Mucosa of rectum (tissue), 2 donors: ENCODE results near the gene EEF1G.
A peak's percentile ranks its signal among the peaks of the same experiment; 100 is the strongest.
"Not testable (repeated sequence)": the region's sequence is repeated elsewhere in the genome, so short reads cannot be mapped to it uniquely, and the experiment has no call there.

Experiments
- H3K27ac ChIP-seq, 2 donors: one replicate each; pipeline ENCODE4 v1.7.0; 2013; ENCODE audit warnings: inconsistent platforms in 2 of 2, low read depth in 2 of 2, low read length in 2 of 2
- H3K27me3 ChIP-seq, 2 donors: one replicate each; pipeline ENCODE4 v1.7.0; 2013; ENCODE audit warnings: low read length in 2 of 2; ENCODE audit not compliant: control insufficient read depth in 2 of 2, insufficient read depth in 2 of 2
- H3K36me3 ChIP-seq, 2 donors: one replicate each; pipeline ENCODE4 v1.7.0; 2013; ENCODE audit warnings: low read length in 2 of 2; ENCODE audit not compliant: control insufficient read depth in 2 of 2, insufficient read depth in 2 of 2
- H3K4me1 ChIP-seq, 2 donors: one replicate each; pipeline ENCODE4 v1.7.0; 2013; ENCODE audit warnings: low read length in 2 of 2, mild to moderate bottlenecking in 1 of 2; ENCODE audit not compliant: control insufficient read depth in 2 of 2, insufficient read depth in 2 of 2
- H3K4me3 ChIP-seq, 2 donors: one replicate each; pipeline ENCODE4 v1.7.0; 2013; ENCODE audit warnings: low read length in 2 of 2
- H3K9ac ChIP-seq, 2 donors: one replicate each; pipeline ENCODE4 v1.7.0; 2013; ENCODE audit warnings: low read length in 2 of 2, low read depth in 1 of 2, mild to moderate bottlenecking in 1 of 2
- H3K9me3 ChIP-seq, 2 donors: one replicate each; pipeline ENCODE4 v1.7.0; 2013; ENCODE audit warnings: low read length in 2 of 2; ENCODE audit not compliant: control insufficient read depth in 2 of 2
- donor health status: healthy.
- donor health status: Normal muscosa, but diverticular disease.

The EEF1G gene

GRCh38 chr11:62556108-62556874 is 17.4 kb downstream of the EEF1G start:
- Histone ChIP-seq H3K27me3 (no peaks in the 10 kb centered on the region), H3K27ac (peak overlapping the region; percentile 96 to 98), H3K36me3 (peaks cover 15 to 18% of the 10 kb centered on the region in 2 donors), H3K9me3 (no peaks in the 10 kb centered on the region), H3K4me3 (peak overlapping the region; percentile 40 to 60), H3K4me1 (peaks cover 76% of the 10 kb centered on the region in 2 donors), H3K9ac (peak overlapping the region; percentile 54 to 82)

GRCh38 chr11:62555464-62556107 is 18.1 kb downstream of the EEF1G start:
- Histone ChIP-seq H3K27me3 (no peaks in the 10 kb centered on the region), H3K9me3 (no peaks in the 10 kb centered on the region), H3K4me1 (peaks cover 77 to 80% of the 10 kb centered on the region in 2 donors), H3K9ac (peak overlapping the region; percentile 54 to 82), H3K36me3 (peaks cover 15 to 18% of the 10 kb centered on the region in 2 donors), H3K4me3 (peak overlapping the region; percentile 40 to 60), H3K27ac (peak overlapping the region; percentile 96 to 98)

GRCh38 chr11:62554387-62555167 is 19.1 kb downstream of the EEF1G start:
- no peaks in the 10 kb centered on the region for H3K9me3 ChIP-seq
- H3K27me3 ChIP-seq, result no peaks in the 10 kb centered on the region
- H3K36me3 ChIP-seq, result peaks cover 10 to 11% of the 10 kb centered on the region in 2 donors
- peaks cover 75% of the 10 kb centered on the region in 2 donors for H3K4me1 ChIP-seq
- peak overlapping the region; percentile 96 to 98 for H3K27ac ChIP-seq
- peak overlapping the region in 1 of 2 donors; percentile 4 for H3K4me3 ChIP-seq
- peak overlapping the region; percentile 14 to 82 for H3K9ac ChIP-seq

GRCh38 chr11:62553839-62554361 is 19.8 kb downstream of the EEF1G start:
- H3K4me1 ChIP-seq, result peaks cover 78 to 79% of the 10 kb centered on the region in 2 donors
- peak overlapping the region; percentile 52 to 82 for H3K9ac ChIP-seq
- H3K27me3 ChIP-seq, result no peaks in the 10 kb centered on the region
- peaks cover 4% of the 10 kb centered on the region in 2 donors for H3K36me3 ChIP-seq
- H3K9me3 ChIP-seq, result no peaks in the 10 kb centered on the region
- peak overlapping the region; percentile 96 to 98 for H3K27ac ChIP-seq
- H3K4me3 ChIP-seq, result peak overlapping the region; percentile 49 to 63

- Histone ChIP-seq H3K9ac (peak overlapping the region; percentile 82 to 89), H3K27me3 (no peaks in the 10 kb centered on the region), H3K27ac (peak overlapping the region; percentile 96 to 98), H3K9me3 (no peaks in the 10 kb centered on the region), H3K4me1 (peaks cover 82 to 83% of the 10 kb centered on the region in 2 donors), H3K36me3 (no peaks in the 10 kb centered on the region), H3K4me3 (peak overlapping the region; percentile 49 to 63)
Measured at GRCh38 chr11:62553080-62553838, 20.4 kb downstream of the EEF1G start.

GRCh38 chr11:62552485-62553079 is 21.1 kb downstream of the EEF1G start:
- peak overlapping the region; percentile 49 to 63 for H3K4me3 ChIP-seq
- peaks cover 83 to 86% of the 10 kb centered on the region in 2 donors for H3K4me1 ChIP-seq
- H3K9ac ChIP-seq, result peak overlapping the region; percentile 82 to 89

GRCh38 chr11:62550478-62550877 is 23.2 kb downstream of the EEF1G start:
- H3K9ac ChIP-seq, H3K27ac ChIP-seq, H3K9me3 ChIP-seq, H3K36me3 ChIP-seq, H3K4me3 ChIP-seq, H3K27me3 ChIP-seq: not testable (repeated sequence)
- H3K4me1 ChIP-seq, result peaks cover 71% of the 10 kb centered on the region in 2 donors

More at GRCh38 chr11:62552485-62553079, 21.1 kb downstream of the EEF1G start:
- H3K9me3 ChIP-seq, result no peaks in the 10 kb centered on the region
- no peaks in the 10 kb centered on the region for H3K27me3 ChIP-seq
- H3K27ac ChIP-seq, result peak overlapping the region; percentile 96 to 98
- no peaks in the 10 kb centered on the region for H3K36me3 ChIP-seq

GRCh38 chr11:62548545-62549335 is 25.0 kb downstream of the EEF1G start:
- Histone ChIP-seq H3K27me3 (no peaks in the 10 kb centered on the region), H3K4me3 (peak overlapping the region; percentile 33 to 50), H3K9ac (peak overlapping the region; percentile 41 to 100), H3K9me3 (no peaks in the 10 kb centered on the region), H3K4me1 (peaks cover 68% of the 10 kb centered on the region in 2 donors), H3K36me3 (no peaks in the 10 kb centered on the region), H3K27ac (peak overlapping the region; percentile 99 to 100)
